ENCODE results near the gene CRTAP.
A peak's percentile ranks its signal among the peaks of the same experiment; 100 is the strongest.
"Not testable (repeated sequence)": the region's sequence is repeated elsewhere in the genome, so short reads cannot be mapped to it uniquely, and the experiment has no call there.

The CRTAP gene
- long read RNA-seq, full-length matches to known transcripts, result 444 of 507 reads
- long read RNA-seq, partial matches to known transcripts, result 5 of 507 reads
- long read RNA-seq, other reads (novel, unspliced or antisense), result 58 of 507 reads

DNA sequence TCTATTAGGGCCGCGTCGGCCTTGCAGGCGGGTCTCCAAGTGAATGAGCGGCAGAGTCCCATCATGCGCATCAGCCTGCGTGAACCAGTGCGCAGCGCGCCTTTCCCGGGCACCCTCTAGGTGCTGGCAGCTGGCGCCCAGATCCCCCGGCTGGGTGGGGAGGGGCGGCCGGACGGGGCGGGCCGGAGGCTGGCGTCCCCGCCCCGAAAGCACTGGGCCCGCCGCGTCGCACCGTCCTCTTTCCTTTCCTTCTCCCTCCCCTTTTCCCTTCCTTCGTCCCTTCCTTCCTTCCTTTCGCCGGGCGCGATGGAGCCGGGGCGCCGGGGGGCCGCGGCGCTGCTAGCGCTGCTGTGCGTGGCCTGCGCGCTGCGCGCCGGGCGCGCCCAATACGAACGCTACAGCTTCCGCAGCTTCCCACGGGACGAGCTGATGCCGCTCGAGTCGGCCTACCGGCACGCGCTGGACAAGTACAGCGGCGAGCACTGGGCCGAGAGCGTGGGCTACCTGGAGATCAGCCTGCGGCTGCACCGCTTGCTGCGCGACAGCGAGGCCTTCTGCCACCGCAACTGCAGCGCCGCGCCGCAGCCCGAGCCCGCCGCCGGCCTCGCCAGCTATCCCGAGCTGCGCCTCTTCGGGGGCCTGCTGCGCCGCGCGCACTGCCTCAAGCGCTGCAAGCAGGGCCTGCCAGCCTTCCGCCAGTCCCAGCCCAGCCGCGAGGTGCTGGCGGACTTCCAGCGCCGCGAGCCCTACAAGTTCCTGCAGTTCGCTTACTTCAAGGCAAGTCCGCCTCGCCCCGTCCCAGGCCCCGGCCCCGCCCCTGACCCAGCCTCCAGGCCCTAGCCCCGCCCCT is at the start of gene CRTAP:
Gene CRTAP, plus strand, starts transcription at position 243 of the 850 bp plus-strand sequence. Its CDS starts 64 bp downstream, at position 307.
- peak within 1 kb of the TSS; percentile 61 for H3K4me3 ChIP-seq (replicated peaks; ENCODE audit: insufficient read depth, low read length)
- TF ChIP-seq SPI1 (IDR thresholded peaks at IDR 0.05; ENCODE audit: borderline replicate concordance, low read depth) (no peak), POLR2AphosphoS5 (IDR thresholded peaks at IDR 0.05; ENCODE audit: low read depth) (peak; percentile 63; the same call in 1 of the 2 replicates), REST (IDR thresholded peaks at IDR 0.05; ENCODE audit: insufficient replicate concordance, low read depth) (no peak), GABPA (IDR thresholded peaks at IDR 0.05; ENCODE audit: low read depth) (no peak)
- TF ChIP-seq, protein P1, sequence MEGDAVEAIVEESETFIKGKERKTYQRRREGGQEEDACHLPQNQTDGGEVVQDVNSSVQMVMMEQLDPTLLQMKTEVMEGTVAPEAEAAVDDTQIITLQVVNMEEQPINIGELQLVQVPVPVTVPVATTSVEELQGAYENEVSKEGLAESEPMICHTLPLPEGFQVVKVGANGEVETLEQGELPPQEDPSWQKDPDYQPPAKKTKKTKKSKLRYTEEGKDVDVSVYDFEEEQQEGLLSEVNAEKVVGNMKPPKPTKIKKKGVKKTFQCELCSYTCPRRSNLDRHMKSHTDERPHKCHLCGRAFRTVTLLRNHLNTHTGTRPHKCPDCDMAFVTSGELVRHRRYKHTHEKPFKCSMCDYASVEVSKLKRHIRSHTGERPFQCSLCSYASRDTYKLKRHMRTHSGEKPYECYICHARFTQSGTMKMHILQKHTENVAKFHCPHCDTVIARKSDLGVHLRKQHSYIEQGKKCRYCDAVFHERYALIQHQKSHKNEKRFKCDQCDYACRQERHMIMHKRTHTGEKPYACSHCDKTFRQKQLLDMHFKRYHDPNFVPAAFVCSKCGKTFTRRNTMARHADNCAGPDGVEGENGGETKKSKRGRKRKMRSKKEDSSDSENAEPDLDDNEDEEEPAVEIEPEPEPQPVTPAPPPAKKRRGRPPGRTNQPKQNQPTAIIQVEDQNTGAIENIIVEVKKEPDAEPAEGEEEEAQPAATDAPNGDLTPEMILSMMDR (IDR thresholded peaks at IDR 0.05; ENCODE audit: insufficient read depth, low read length), result no peak
- DNase-seq (ENCODE audit: low read depth in 1 of 2, low spot score in 1 of 2), result peak; percentile 88 to 98

DNA sequence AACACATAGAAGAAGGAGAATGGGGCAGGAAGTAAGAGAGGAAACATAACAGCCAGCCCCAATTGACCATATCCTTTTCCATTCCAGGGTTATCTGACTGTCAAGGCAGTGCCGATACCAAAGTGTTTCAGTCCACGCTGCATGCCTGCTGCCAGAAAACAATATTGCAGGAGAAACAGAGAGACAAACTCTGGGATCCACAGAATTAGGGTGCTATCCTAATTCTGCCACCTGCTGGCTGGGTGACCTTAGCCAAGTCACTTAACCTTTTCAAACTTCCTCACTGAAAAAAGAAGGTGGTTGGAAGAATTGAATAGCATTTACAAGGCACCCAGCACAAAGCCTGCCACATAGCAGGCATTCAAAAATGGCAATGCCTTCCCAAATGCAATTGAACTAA is 48.9 kb upstream of the CRTAP start:
- TF ChIP-seq REST (IDR thresholded peaks at IDR 0.05; ENCODE audit: insufficient replicate concordance, low read depth) (no peak), SPI1 (IDR thresholded peaks at IDR 0.05; ENCODE audit: borderline replicate concordance, low read depth) (no peak), POLR2AphosphoS5 (IDR thresholded peaks at IDR 0.05; ENCODE audit: low read depth) (no peak), GABPA (IDR thresholded peaks at IDR 0.05; ENCODE audit: low read depth) (no peak)
- TF ChIP-seq, protein P1 (IDR thresholded peaks at IDR 0.05; ENCODE audit: insufficient read depth, low read length), result no peak

More for the DNA sequence above, at the start of gene CRTAP:
- no peaks in the 10 kb centered on the region for H3K27me3 ChIP-seq (ENCODE audit: insufficient read depth, poor library complexity, severe bottlenecking)
- peak within 1 kb of the TSS; percentile 76 for H3K27ac ChIP-seq (replicated peaks)

GRCh38 chr3:33067484-33067883 is 46.3 kb upstream of the CRTAP start:
- TF ChIP-seq SPI1 (IDR thresholded peaks at IDR 0.05; ENCODE audit: borderline replicate concordance, low read depth), result no peak
- TF ChIP-seq REST (IDR thresholded peaks at IDR 0.05; ENCODE audit: insufficient replicate concordance, low read depth), result no peak
- TF ChIP-seq, protein P1 (IDR thresholded peaks at IDR 0.05; ENCODE audit: insufficient read depth, low read length), result no peak
- TF ChIP-seq GABPA (IDR thresholded peaks at IDR 0.05; ENCODE audit: low read depth), result no peak
- no peak for TF ChIP-seq POLR2AphosphoS5 (IDR thresholded peaks at IDR 0.05; ENCODE audit: low read depth)
- DNase-seq (ENCODE audit: low read depth in 1 of 2, low spot score in 1 of 2), result no peak
- Histone ChIP-seq H3K27me3 (ENCODE audit: insufficient read depth, poor library complexity, severe bottlenecking) (no peaks in the 10 kb centered on the region), H3K4me3 (replicated peaks; ENCODE audit: insufficient read depth, low read length) (no peak overlapping the region), H3K27ac (replicated peaks) (no peak overlapping the region)

More for the DNA sequence above, 48.9 kb upstream of the CRTAP start:
- Histone ChIP-seq H3K27me3 (ENCODE audit: insufficient read depth, poor library complexity, severe bottlenecking) (no peaks in the 10 kb centered on the region), H3K4me3 (replicated peaks; ENCODE audit: insufficient read depth, low read length) (no peak overlapping the region), H3K27ac (replicated peaks) (no peak overlapping the region)
- DNase-seq (ENCODE audit: low read depth in 1 of 2, low spot score in 1 of 2), result peak in 1 of 2 experiments; percentile 5

- H3K4me3 ChIP-seq (replicated peaks; ENCODE audit: insufficient read depth, low read length); H3K27me3 ChIP-seq (ENCODE audit: insufficient read depth, poor library complexity, severe bottlenecking); DNase-seq (ENCODE audit: low read depth in 1 of 2, low spot score in 1 of 2); H3K27ac ChIP-seq (replicated peaks): not testable (repeated sequence)
Observed at GRCh38 chr3:33069862-33070261, 44.0 kb upstream of the CRTAP start.
